Natural killer cell (primary cell): ENCODE data around the gene LAMB1. TPM values are rescaled to one million over a fixed set of nuclear protein-coding genes. Genes with fewer than 3 reads are reported as not detected.
A peak's percentile ranks its signal among the peaks of the same experiment; 100 is the strongest.

Experiments
- ATAC-seq, 3 donors: fragments of 150-1000 bp in 2 of 3; fragments of 200-7000 bp in 1 of 3; cut with Tn5 transposase; 1 replicate in 1 of 3; 2 replicates in 2 of 3; pipeline ENCODE4 v1.10.0; 2021; ENCODE audit warnings: mild to moderate bottlenecking in 2 of 3, moderate library complexity in 2 of 3
- DNase-seq, 2 donors: peaks; one replicate each; pipeline versions ENCODE4 v3.0.0 to v3.0.0-alpha.2; 2013 to 2021; ENCODE audit warnings: mixed read lengths in 1 of 2
- H3K27ac ChIP-seq: one replicate; pipeline ENCODE4 v1.5.1; 2013; ENCODE audit warnings: mild to moderate bottlenecking, low read length
- H3K27me3 ChIP-seq: one replicate; pipeline ENCODE4 v1.6.1; 2013; ENCODE audit warnings: low read length; ENCODE audit not compliant: control insufficient read depth, insufficient read depth
- H3K36me3 ChIP-seq: one replicate; pipeline ENCODE4 v1.6.1; 2013; ENCODE audit warnings: low read length; ENCODE audit not compliant: control insufficient read depth, insufficient read depth
- H3K4me1 ChIP-seq: one replicate; pipeline ENCODE4 v1.6.1; 2013; ENCODE audit warnings: low read length; ENCODE audit not compliant: control insufficient read depth, insufficient read depth
- H3K4me3 ChIP-seq: one replicate; pipeline ENCODE4 v1.5.1; 2013; ENCODE audit warnings: low read length
- H3K9me3 ChIP-seq: one replicate; pipeline ENCODE4 v1.6.1; 2013; ENCODE audit warnings: low read length; ENCODE audit not compliant: control insufficient read depth, insufficient read depth
- H3K27ac Mint-ChIP-seq, 2 donors: one replicate each; pipeline ENCODE4 v1.8.0; 2022; ENCODE audit warnings: mild to moderate bottlenecking in 2 of 2, mixed read lengths in 2 of 2, moderate library complexity in 1 of 2
- H3K27me3 Mint-ChIP-seq, 2 donors: one replicate each; pipeline ENCODE4 v1.8.0; 2022; ENCODE audit warnings: low read depth in 2 of 2, mixed read lengths in 2 of 2
- H3K36me3 Mint-ChIP-seq: one replicate; pipeline ENCODE4 v1.8.0; 2022; ENCODE audit warnings: mixed read lengths
- H3K4me1 Mint-ChIP-seq, 2 donors: one replicate each; pipeline ENCODE4 v1.8.0; 2022; ENCODE audit warnings: mixed read lengths in 2 of 2
- H3K4me3 Mint-ChIP-seq: one replicate; pipeline ENCODE4 v1.8.0; 2022; ENCODE audit warnings: mild to moderate bottlenecking, moderate library complexity, mixed read lengths
- H3K9me3 Mint-ChIP-seq, 2 donors: one replicate each; pipeline ENCODE4 v1.8.0; 2022; ENCODE audit warnings: mixed read lengths in 2 of 2
- WGBS: methylation state at CpG from one replicate; pipeline ENCODE4 v1.1.7; 2013; ENCODE audit warnings: missing lambda C conversion rate; ENCODE audit not compliant: insufficient coverage; 5-methylcytosine and 5-hydroxymethylcytosine counted together
- intact Hi-C: fragments of 100-400 bp; cut with micrococcal nuclease; formaldehyde crosslinking; loops from one replicate; pipeline ENCODE4 v1.14.2; 2022
- total RNA-seq, 4 donors: library from RNA; stranded (reverse); fragments of 120-200 nt in 1 of 4; gene quantifications; one replicate each; pipeline versions ENCODE4 v1.2.3 to v1.2.4, GENCODE V29; 2013 to 2022
- TF ChIP-seq, protein P1 (sequence below): fragments of 200-600 bp; IDR thresholded peaks from one replicate; pipeline ENCODE4 v1.8.0; 2022; ENCODE audit warnings: antibody characterized with exemption

The LAMB1 gene
- total RNA-seq, 3 donors from 2014 or later (not counting 1 experiment from before 2014, with no cell fraction given): not detected

- no peaks in the 10 kb centered on the region for H3K36me3 ChIP-seq
- Mint-ChIP-seq H3K4me3 (no peak overlapping the region), H3K27ac (no peak overlapping the region), H3K9me3 (no peaks in the 10 kb centered on the region), H3K36me3 (no peaks in the 10 kb centered on the region), H3K27me3 (peaks cover 22 to 40% of the 10 kb centered on the region in 2 donors), H3K4me1 (no peaks in the 10 kb centered on the region)
- 67% methylated on average over 1 of the region's 2 CpGs for WGBS
- no peaks in the 10 kb centered on the region for H3K27me3 ChIP-seq
- ATAC-seq (no peak), DNase-seq (no peak)
- H3K27ac ChIP-seq: no peak overlapping the region
- no peaks in the 10 kb centered on the region for H3K9me3 ChIP-seq
- intact Hi-C loops: no loop called here
- no peak overlapping the region for H3K4me3 ChIP-seq
- TF ChIP-seq, protein P1, sequence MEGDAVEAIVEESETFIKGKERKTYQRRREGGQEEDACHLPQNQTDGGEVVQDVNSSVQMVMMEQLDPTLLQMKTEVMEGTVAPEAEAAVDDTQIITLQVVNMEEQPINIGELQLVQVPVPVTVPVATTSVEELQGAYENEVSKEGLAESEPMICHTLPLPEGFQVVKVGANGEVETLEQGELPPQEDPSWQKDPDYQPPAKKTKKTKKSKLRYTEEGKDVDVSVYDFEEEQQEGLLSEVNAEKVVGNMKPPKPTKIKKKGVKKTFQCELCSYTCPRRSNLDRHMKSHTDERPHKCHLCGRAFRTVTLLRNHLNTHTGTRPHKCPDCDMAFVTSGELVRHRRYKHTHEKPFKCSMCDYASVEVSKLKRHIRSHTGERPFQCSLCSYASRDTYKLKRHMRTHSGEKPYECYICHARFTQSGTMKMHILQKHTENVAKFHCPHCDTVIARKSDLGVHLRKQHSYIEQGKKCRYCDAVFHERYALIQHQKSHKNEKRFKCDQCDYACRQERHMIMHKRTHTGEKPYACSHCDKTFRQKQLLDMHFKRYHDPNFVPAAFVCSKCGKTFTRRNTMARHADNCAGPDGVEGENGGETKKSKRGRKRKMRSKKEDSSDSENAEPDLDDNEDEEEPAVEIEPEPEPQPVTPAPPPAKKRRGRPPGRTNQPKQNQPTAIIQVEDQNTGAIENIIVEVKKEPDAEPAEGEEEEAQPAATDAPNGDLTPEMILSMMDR: no peak
- H3K4me1 ChIP-seq: no peaks in the 10 kb centered on the region
Observed at GRCh38 chr7:107882766-107883165, 120.2 kb downstream of the LAMB1 start.

GRCh38 chr7:107879400-107880035 lies 123.4 kb downstream of the LAMB1 start:
- Mint-ChIP-seq H3K4me1 (peaks cover 0 to 2% of the 10 kb centered on the region in 2 donors), H3K27me3 (peaks cover 18 to 32% of the 10 kb centered on the region in 2 donors), H3K4me3 (no peak overlapping the region), H3K36me3 (no peaks in the 10 kb centered on the region), H3K27ac (no peak overlapping the region), H3K9me3 (no peaks in the 10 kb centered on the region)
- TF ChIP-seq, protein P1: peak; percentile 78
- intact Hi-C loops: loop anchor here (5.0 to 10.0 kb wide), 2 partner anchors 732 to 1085 kb away; no protein-coding TSS in a partner anchor
- H3K27ac ChIP-seq: no peak overlapping the region
- no peaks in the 10 kb centered on the region for H3K27me3 ChIP-seq
- peak in 1 of 2 donors; percentile 73 for DNase-seq
- no peak overlapping the region for H3K4me3 ChIP-seq
- no peaks in the 10 kb centered on the region for H3K4me1 ChIP-seq
- H3K36me3 ChIP-seq: no peaks in the 10 kb centered on the region
- ATAC-seq: peak; percentile 79 to 84 (median 83)
- no peaks in the 10 kb centered on the region for H3K9me3 ChIP-seq
- whole genome bisulfite sequencing: 0% methylated on average over 3 of the region's 3 CpGs

DNA sequence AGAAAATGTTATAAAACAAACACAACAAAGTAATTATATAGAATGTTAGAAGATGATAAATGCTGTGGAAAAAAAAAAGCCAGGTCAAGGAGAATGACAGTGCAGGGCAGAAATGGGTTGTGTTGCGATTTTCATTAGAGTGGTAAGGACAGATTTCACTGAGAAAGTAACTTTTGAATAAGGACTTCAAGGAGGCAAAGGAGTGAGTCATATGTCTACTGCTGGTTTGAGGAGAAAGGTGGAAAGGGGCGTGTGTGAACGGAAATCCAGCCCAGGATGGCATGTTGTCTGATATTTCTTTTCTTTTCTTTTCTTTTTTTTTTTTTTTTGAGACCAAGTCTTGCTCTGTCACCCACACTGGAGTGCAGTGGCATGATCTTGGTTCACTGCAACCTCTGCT lies 124.3 kb downstream of the LAMB1 start:
- Mint-ChIP-seq H3K27ac (no peak overlapping the region), H3K9me3 (no peaks in the 10 kb centered on the region), H3K4me1 (peaks cover 0 to 4% of the 10 kb centered on the region in 2 donors), H3K27me3 (peaks cover 14 to 25% of the 10 kb centered on the region in 2 donors), H3K4me3 (no peak overlapping the region), H3K36me3 (no peaks in the 10 kb centered on the region)
- Histone ChIP-seq H3K27ac (no peak overlapping the region), H3K9me3 (no peaks in the 10 kb centered on the region), H3K4me1 (no peaks in the 10 kb centered on the region), H3K4me3 (no peak overlapping the region), H3K36me3 (no peaks in the 10 kb centered on the region), H3K27me3 (no peaks in the 10 kb centered on the region)
- ATAC-seq: no peak
- intact Hi-C loops: loop anchor here (5.0 to 10.0 kb wide), 2 partner anchors 731 to 1084 kb away; no protein-coding TSS in a partner anchor
- DNase-seq: no peak
- WGBS: 75% methylated on average over 3 of the region's 3 CpGs
- TF ChIP-seq, protein P1: no peak
